Measurements from ENCODE around the gene RIMS3. TPM values are rescaled to one million over a fixed set of nuclear protein-coding genes. Genes with fewer than 3 reads are reported as not detected.

RIMS3 gene
- polyA plus RNA-seq, 2 donors, result 0.35 to 0.56 TPM

- Histone ChIP-seq H3K4me1 (ENCODE audit: control insufficient read depth in 2 of 2, insufficient read depth in 2 of 2, low read length in 1 of 2) (peaks cover 17 to 18% of the 10 kb centered on the region in 2 donors), H3K36me3 (ENCODE audit: control insufficient read depth in 2 of 2, insufficient read depth in 2 of 2, low read length in 1 of 2) (no peaks in the 10 kb centered on the region)
- 79 to 84% methylated on average over 3 of the region's 3 CpGs for WGBS, 2 donors
These were observed 17.3 kb downstream of the RIMS3 start for GRCh38 chr1:40648200-40648599.

GRCh38 chr1:40646315-40646714, 19.2 kb downstream of the RIMS3 start:
- H3K36me3 ChIP-seq (ENCODE audit: control insufficient read depth in 2 of 2, insufficient read depth in 2 of 2, low read length in 1 of 2), result no peaks in the 10 kb centered on the region
- no peak overlapping the region for H3K27ac ChIP-seq (ENCODE audit: low read depth in 2 of 2, low read length in 1 of 2)
- no peaks in the 10 kb centered on the region for H3K9me3 ChIP-seq (ENCODE audit: control insufficient read depth in 2 of 2, insufficient read depth in 1 of 2, low read depth in 1 of 2, low read length in 1 of 2)
- no peaks in the 10 kb centered on the region for H3K27me3 ChIP-seq (ENCODE audit: control insufficient read depth in 1 of 2, insufficient read depth in 2 of 2, low read length in 2 of 2)
- no peak overlapping the region for H3K4me3 ChIP-seq (ENCODE audit: low read depth in 1 of 2, low read length in 2 of 2)
- H3K4me1 ChIP-seq (ENCODE audit: control insufficient read depth in 2 of 2, insufficient read depth in 2 of 2, low read length in 1 of 2), result peaks cover 11 to 12% of the 10 kb centered on the region in 2 donors
- WGBS, 2 donors, result 63 to 85% methylated on average over 5 of the region's 5 CpGs

More at GRCh38 chr1:40648200-40648599, 17.3 kb downstream of the RIMS3 start:
- H3K9me3 ChIP-seq (ENCODE audit: control insufficient read depth in 2 of 2, insufficient read depth in 1 of 2, low read depth in 1 of 2, low read length in 1 of 2), result no peaks in the 10 kb centered on the region
- no peak overlapping the region for H3K27ac ChIP-seq (ENCODE audit: low read depth in 2 of 2, low read length in 1 of 2)
- H3K27me3 ChIP-seq (ENCODE audit: control insufficient read depth in 1 of 2, insufficient read depth in 2 of 2, low read length in 2 of 2), result no peaks in the 10 kb centered on the region
- no peak overlapping the region for H3K4me3 ChIP-seq (ENCODE audit: low read depth in 1 of 2, low read length in 2 of 2)

- Histone ChIP-seq H3K9me3 (ENCODE audit: control insufficient read depth in 2 of 2, insufficient read depth in 1 of 2, low read depth in 1 of 2, low read length in 1 of 2) (no peaks in the 10 kb centered on the region), H3K27me3 (ENCODE audit: control insufficient read depth in 1 of 2, insufficient read depth in 2 of 2, low read length in 2 of 2) (no peaks in the 10 kb centered on the region), H3K4me1 (ENCODE audit: control insufficient read depth in 2 of 2, insufficient read depth in 2 of 2, low read length in 1 of 2) (peaks cover 7 to 8% of the 10 kb centered on the region in 2 donors), H3K27ac (ENCODE audit: low read depth in 2 of 2, low read length in 1 of 2) (no peak overlapping the region), H3K36me3 (ENCODE audit: control insufficient read depth in 2 of 2, insufficient read depth in 2 of 2, low read length in 1 of 2) (no peaks in the 10 kb centered on the region), H3K4me3 (ENCODE audit: low read depth in 1 of 2, low read length in 2 of 2) (no peak overlapping the region)
- 81 to 85% methylated on average over 5 of the region's 5 CpGs for WGBS, 2 donors
These were observed 20.3 kb downstream of the RIMS3 start for GRCh38 chr1:40645118-40645680.

- no peak overlapping the region for H3K27ac ChIP-seq (ENCODE audit: low read depth in 2 of 2, low read length in 1 of 2)
- WGBS, 2 donors, result 93 to 95% methylated on average over 18 of the region's 18 CpGs
- peaks cover 0 to 2% of the 10 kb centered on the region in 2 donors for H3K9me3 ChIP-seq (ENCODE audit: control insufficient read depth in 2 of 2, insufficient read depth in 1 of 2, low read depth in 1 of 2, low read length in 1 of 2)
- no peak overlapping the region for H3K4me3 ChIP-seq (ENCODE audit: low read depth in 1 of 2, low read length in 2 of 2)
- H3K4me1 ChIP-seq (ENCODE audit: control insufficient read depth in 2 of 2, insufficient read depth in 2 of 2, low read length in 1 of 2), result peaks cover 0 to 1% of the 10 kb centered on the region in 2 donors
- H3K36me3 ChIP-seq (ENCODE audit: control insufficient read depth in 2 of 2, insufficient read depth in 2 of 2, low read length in 1 of 2), result no peaks in the 10 kb centered on the region
- H3K27me3 ChIP-seq (ENCODE audit: control insufficient read depth in 1 of 2, insufficient read depth in 2 of 2, low read length in 2 of 2), result no peaks in the 10 kb centered on the region
These were observed 23.8 kb downstream of the RIMS3 start for GRCh38 chr1:40641601-40642242.

GRCh38 chr1:40640314-40641076, 25.0 kb downstream of the RIMS3 start:
- Histone ChIP-seq H3K9me3 (ENCODE audit: control insufficient read depth in 2 of 2, insufficient read depth in 1 of 2, low read depth in 1 of 2, low read length in 1 of 2) (peaks cover 0 to 2% of the 10 kb centered on the region in 2 donors), H3K4me3 (ENCODE audit: low read depth in 1 of 2, low read length in 2 of 2) (no peak overlapping the region), H3K27me3 (ENCODE audit: control insufficient read depth in 1 of 2, insufficient read depth in 2 of 2, low read length in 2 of 2) (no peaks in the 10 kb centered on the region), H3K4me1 (ENCODE audit: control insufficient read depth in 2 of 2, insufficient read depth in 2 of 2, low read length in 1 of 2) (peaks cover 2 to 3% of the 10 kb centered on the region in 2 donors), H3K36me3 (ENCODE audit: control insufficient read depth in 2 of 2, insufficient read depth in 2 of 2, low read length in 1 of 2) (no peaks in the 10 kb centered on the region), H3K27ac (ENCODE audit: low read depth in 2 of 2, low read length in 1 of 2) (no peak overlapping the region)
- 77% methylated on average over 10 of the region's 10 CpGs for WGBS, 2 donors

GRCh38 chr1:40638097-40639036, 27.1 kb downstream of the RIMS3 start:
- H3K27me3 ChIP-seq (ENCODE audit: control insufficient read depth in 1 of 2, insufficient read depth in 2 of 2, low read length in 2 of 2), result no peaks in the 10 kb centered on the region
- no peak overlapping the region for H3K4me3 ChIP-seq (ENCODE audit: low read depth in 1 of 2, low read length in 2 of 2)
- 74 to 77% methylated on average over 8 of the region's 8 CpGs for WGBS, 2 donors
- no peak overlapping the region for H3K27ac ChIP-seq (ENCODE audit: low read depth in 2 of 2, low read length in 1 of 2)
- peaks cover 0 to 2% of the 10 kb centered on the region in 2 donors for H3K9me3 ChIP-seq (ENCODE audit: control insufficient read depth in 2 of 2, insufficient read depth in 1 of 2, low read depth in 1 of 2, low read length in 1 of 2)
- no peaks in the 10 kb centered on the region for H3K36me3 ChIP-seq (ENCODE audit: control insufficient read depth in 2 of 2, insufficient read depth in 2 of 2, low read length in 1 of 2)
- peaks cover 2 to 5% of the 10 kb centered on the region in 2 donors for H3K4me1 ChIP-seq (ENCODE audit: control insufficient read depth in 2 of 2, insufficient read depth in 2 of 2, low read length in 1 of 2)

GRCh38 chr1:40637470-40638007, 27.9 kb downstream of the RIMS3 start:
- 79 to 85% methylated on average over 3 of the region's 3 CpGs for WGBS, 2 donors
- H3K9me3 ChIP-seq (ENCODE audit: control insufficient read depth in 2 of 2, insufficient read depth in 1 of 2, low read depth in 1 of 2, low read length in 1 of 2), result peaks cover 0 to 2% of the 10 kb centered on the region in 2 donors
- H3K4me3 ChIP-seq (ENCODE audit: low read depth in 1 of 2, low read length in 2 of 2), result no peak overlapping the region
- no peaks in the 10 kb centered on the region for H3K36me3 ChIP-seq (ENCODE audit: control insufficient read depth in 2 of 2, insufficient read depth in 2 of 2, low read length in 1 of 2)
- no peak overlapping the region for H3K27ac ChIP-seq (ENCODE audit: low read depth in 2 of 2, low read length in 1 of 2)
- H3K27me3 ChIP-seq (ENCODE audit: control insufficient read depth in 1 of 2, insufficient read depth in 2 of 2, low read length in 2 of 2), result no peaks in the 10 kb centered on the region
- peaks cover 2 to 5% of the 10 kb centered on the region in 2 donors for H3K4me1 ChIP-seq (ENCODE audit: control insufficient read depth in 2 of 2, insufficient read depth in 2 of 2, low read length in 1 of 2)

GRCh38 chr1:40636777-40637176, 28.7 kb downstream of the RIMS3 start:
- Histone ChIP-seq H3K4me1 (ENCODE audit: control insufficient read depth in 2 of 2, insufficient read depth in 2 of 2, low read length in 1 of 2) (peaks cover 2 to 5% of the 10 kb centered on the region in 2 donors), H3K9me3 (ENCODE audit: control insufficient read depth in 2 of 2, insufficient read depth in 1 of 2, low read depth in 1 of 2, low read length in 1 of 2) (peaks cover 0 to 2% of the 10 kb centered on the region in 2 donors), H3K4me3 (ENCODE audit: low read depth in 1 of 2, low read length in 2 of 2) (no peak overlapping the region), H3K36me3 (ENCODE audit: control insufficient read depth in 2 of 2, insufficient read depth in 2 of 2, low read length in 1 of 2) (no peaks in the 10 kb centered on the region), H3K27me3 (ENCODE audit: control insufficient read depth in 1 of 2, insufficient read depth in 2 of 2, low read length in 2 of 2) (no peaks in the 10 kb centered on the region), H3K27ac (ENCODE audit: low read depth in 2 of 2, low read length in 1 of 2) (no peak overlapping the region)
- 65 to 67% methylated on average over 6 of the region's 6 CpGs for WGBS, 2 donors

All from esophagus (tissue), 2 donors.